ENCODE data around the gene CLDN25.

GRCh38 chr11:113828191-113828590 lies 48.6 kb downstream of the CLDN25 start:
- TF ChIP-seq EP300 (IDR thresholded peaks at IDR 0.05) (no peak), POLR2A (IDR thresholded peaks at IDR 0.05; ENCODE audit: low read depth) (no peak)
- TF ChIP-seq, protein P1, sequence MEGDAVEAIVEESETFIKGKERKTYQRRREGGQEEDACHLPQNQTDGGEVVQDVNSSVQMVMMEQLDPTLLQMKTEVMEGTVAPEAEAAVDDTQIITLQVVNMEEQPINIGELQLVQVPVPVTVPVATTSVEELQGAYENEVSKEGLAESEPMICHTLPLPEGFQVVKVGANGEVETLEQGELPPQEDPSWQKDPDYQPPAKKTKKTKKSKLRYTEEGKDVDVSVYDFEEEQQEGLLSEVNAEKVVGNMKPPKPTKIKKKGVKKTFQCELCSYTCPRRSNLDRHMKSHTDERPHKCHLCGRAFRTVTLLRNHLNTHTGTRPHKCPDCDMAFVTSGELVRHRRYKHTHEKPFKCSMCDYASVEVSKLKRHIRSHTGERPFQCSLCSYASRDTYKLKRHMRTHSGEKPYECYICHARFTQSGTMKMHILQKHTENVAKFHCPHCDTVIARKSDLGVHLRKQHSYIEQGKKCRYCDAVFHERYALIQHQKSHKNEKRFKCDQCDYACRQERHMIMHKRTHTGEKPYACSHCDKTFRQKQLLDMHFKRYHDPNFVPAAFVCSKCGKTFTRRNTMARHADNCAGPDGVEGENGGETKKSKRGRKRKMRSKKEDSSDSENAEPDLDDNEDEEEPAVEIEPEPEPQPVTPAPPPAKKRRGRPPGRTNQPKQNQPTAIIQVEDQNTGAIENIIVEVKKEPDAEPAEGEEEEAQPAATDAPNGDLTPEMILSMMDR (IDR thresholded peaks at IDR 0.05): no peak
